Activated naive CD4-positive, alpha-beta T cell treated with anti-CD3 and anti-CD28 coated beads, Interleukin-2, amount 50 U/mL, for 72 hours (primary cell): ENCODE measurements around the gene CDH18. TPM values are rescaled to one million over a fixed set of nuclear protein-coding genes. Genes with fewer than 3 reads are reported as not detected.

Experiments
- ATAC-seq, 2 donors: fragments of 150-1000 bp; cut with Tn5 transposase; 2 replicates each; pipeline ENCODE4 v1.10.0; 2021; ENCODE audit warnings: mild to moderate bottlenecking in 2 of 2, moderate library complexity in 2 of 2
- DNase-seq, 2 donors: peaks; one replicate each; pipeline ENCODE4 v3.0.0; 2021 to 2022; ENCODE audit warnings: low spot score in 2 of 2
- H3K27ac Mint-ChIP-seq, 2 donors: one replicate each; pipeline ENCODE4 v1.8.0; 2022; ENCODE audit warnings: mild to moderate bottlenecking in 2 of 2, mixed read lengths in 2 of 2
- H3K36me3 Mint-ChIP-seq, 2 donors: one replicate each; pipeline ENCODE4 v1.8.0; 2022; ENCODE audit warnings: mixed read lengths in 2 of 2
- H3K9me3 Mint-ChIP-seq, 2 donors: one replicate each; pipeline ENCODE4 v1.8.0; 2022; ENCODE audit warnings: mixed read lengths in 2 of 2
- total RNA-seq, 2 donors: library from RNA; stranded (reverse); gene quantifications; one replicate each; pipeline ENCODE4 v1.2.3, GENCODE V29; 2022

CDH18 gene
- not detected for total RNA-seq

GRCh38 chr5:19987612-19988361 lies at the start of gene CDH18:
TSS of gene CDH18 (minus strand) at chr5:19988200. CDS start at chr5:19838986, 149,214 bp downstream.
- no peak within 1 kb of the TSS for H3K27ac Mint-ChIP-seq
- ATAC-seq (no peak), DNase-seq (no peak)
- H3K36me3 Mint-ChIP-seq, result no peaks in the 10 kb centered on the region
- H3K9me3 Mint-ChIP-seq, result peaks cover 3 to 18% of the 10 kb centered on the region in 2 donors

- Mint-ChIP-seq H3K9me3 (peaks cover 20 to 22% of the 10 kb centered on the region in 2 donors), H3K27ac (no peak overlapping the region), H3K36me3 (peaks cover 6 to 18% of the 10 kb centered on the region in 2 donors)
- ATAC-seq (no peak), DNase-seq (no peak)
Measured at GRCh38 chr5:20034717-20035116, 46.7 kb upstream of the CDH18 start.

- H3K9me3 Mint-ChIP-seq, result peaks cover 16 to 22% of the 10 kb centered on the region in 2 donors
- DNase-seq (no peak), ATAC-seq (no peak)
- H3K27ac Mint-ChIP-seq, result no peak overlapping the region
- H3K36me3 Mint-ChIP-seq, result peaks cover 6 to 18% of the 10 kb centered on the region in 2 donors
Measured at GRCh38 chr5:20033881-20034280, 45.9 kb upstream of the CDH18 start.

GRCh38 chr5:20032896-20033295 lies 44.9 kb upstream of the CDH18 start:
- DNase-seq (no peak), ATAC-seq (no peak)
- H3K9me3 Mint-ChIP-seq, result peaks cover 11 to 13% of the 10 kb centered on the region in 2 donors
- no peak overlapping the region for H3K27ac Mint-ChIP-seq
- peaks cover 6 to 10% of the 10 kb centered on the region in 2 donors for H3K36me3 Mint-ChIP-seq

DNA sequence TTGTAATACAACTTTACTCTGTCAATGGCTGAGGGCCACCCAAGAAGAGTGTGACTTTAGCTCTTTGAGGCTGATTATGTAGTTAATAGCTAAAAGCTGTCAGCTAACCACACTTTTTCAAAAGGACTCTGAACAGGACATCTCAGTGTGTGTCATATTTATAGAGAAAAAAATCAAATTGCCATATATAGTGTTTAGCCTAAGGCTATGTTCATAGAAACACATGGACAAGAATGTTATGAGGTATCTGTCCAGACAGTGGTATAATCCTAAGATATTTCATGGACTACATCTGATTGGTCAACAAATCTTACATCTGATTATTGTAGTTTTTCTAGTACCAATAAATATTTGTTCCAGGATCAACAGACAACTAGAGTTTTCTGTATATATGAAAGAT lies 42.1 kb upstream of the CDH18 start:
- H3K36me3 Mint-ChIP-seq, result no peaks in the 10 kb centered on the region
- DNase-seq, result no peak
- H3K27ac Mint-ChIP-seq, result no peak overlapping the region
- H3K9me3 Mint-ChIP-seq, result peaks cover 0 to 4% of the 10 kb centered on the region in 2 donors
- no peak for ATAC-seq

DNA sequence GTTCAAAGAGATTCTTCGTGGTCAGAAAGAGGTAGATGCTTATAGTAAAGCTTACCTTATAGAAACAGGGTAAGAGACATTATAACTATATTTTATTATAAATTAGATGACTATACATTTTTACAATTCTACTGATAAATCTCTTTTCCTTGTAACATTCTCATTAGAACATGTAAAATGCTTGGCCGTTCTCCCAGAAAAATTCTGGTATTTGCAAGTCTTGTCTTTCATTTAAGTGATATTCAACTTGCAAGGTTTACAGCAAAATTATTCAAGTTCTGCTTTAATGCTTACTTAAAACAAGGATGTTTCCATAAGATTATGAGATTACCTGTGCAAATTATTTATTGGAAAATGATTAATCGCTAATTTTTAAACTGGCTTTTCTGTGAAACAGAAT lies 41.3 kb upstream of the CDH18 start:
- DNase-seq (no peak), ATAC-seq (no peak)
- Mint-ChIP-seq H3K27ac (no peak overlapping the region), H3K36me3 (no peaks in the 10 kb centered on the region), H3K9me3 (peaks cover 0 to 7% of the 10 kb centered on the region in 2 donors)

DNA sequence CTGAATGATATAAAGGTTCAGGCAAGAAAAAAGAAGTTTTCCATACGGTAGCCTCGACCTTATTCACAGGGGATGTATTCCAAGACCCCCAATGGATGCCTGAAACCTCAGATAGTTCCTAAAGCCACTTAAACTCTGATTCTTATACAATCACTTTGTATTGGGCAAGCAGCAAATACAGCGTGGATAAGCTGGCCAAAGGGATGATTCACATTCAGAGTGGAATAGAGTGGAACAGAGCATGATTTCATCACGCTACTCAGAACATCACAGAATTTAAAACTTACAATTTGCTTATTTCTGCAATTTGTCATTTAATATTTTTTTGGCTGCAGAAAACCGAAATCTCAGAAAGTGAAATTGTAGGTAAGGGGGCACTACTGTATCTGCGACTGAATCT lies 40.5 kb upstream of the CDH18 start:
- DNase-seq, result no peak
- no peaks in the 10 kb centered on the region for H3K36me3 Mint-ChIP-seq
- no peak overlapping the region for H3K27ac Mint-ChIP-seq
- no peak for ATAC-seq
- peaks cover 0 to 11% of the 10 kb centered on the region in 2 donors for H3K9me3 Mint-ChIP-seq

DNA sequence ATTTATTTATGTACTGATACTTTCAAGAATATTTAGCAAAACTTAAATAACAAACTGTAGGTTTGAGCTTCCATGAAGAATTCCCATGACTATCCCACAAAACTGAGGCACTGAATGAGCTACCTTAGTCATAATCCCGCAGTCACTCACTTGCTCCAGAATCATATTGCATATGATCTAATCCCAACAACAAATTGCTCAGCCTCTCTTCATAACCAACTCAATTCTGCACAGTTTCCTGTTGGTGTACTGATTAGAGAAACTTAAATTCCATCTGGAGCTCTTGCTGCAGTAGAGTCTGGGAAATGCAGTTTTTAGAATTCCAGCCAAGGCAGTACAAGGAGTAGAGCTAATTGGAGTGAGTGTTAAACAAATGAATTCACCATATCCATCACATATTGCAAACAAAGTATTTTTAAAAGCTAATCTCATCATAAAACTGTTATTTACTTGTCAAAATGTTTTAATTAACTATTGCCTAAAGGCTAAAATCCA lies 35.7 kb upstream of the CDH18 start:
- peaks cover 9 to 28% of the 10 kb centered on the region in 2 donors for H3K9me3 Mint-ChIP-seq
- DNase-seq (no peak), ATAC-seq (no peak)
- peaks cover 7 to 8% of the 10 kb centered on the region in 2 donors for H3K36me3 Mint-ChIP-seq
- no peak overlapping the region for H3K27ac Mint-ChIP-seq

DNA sequence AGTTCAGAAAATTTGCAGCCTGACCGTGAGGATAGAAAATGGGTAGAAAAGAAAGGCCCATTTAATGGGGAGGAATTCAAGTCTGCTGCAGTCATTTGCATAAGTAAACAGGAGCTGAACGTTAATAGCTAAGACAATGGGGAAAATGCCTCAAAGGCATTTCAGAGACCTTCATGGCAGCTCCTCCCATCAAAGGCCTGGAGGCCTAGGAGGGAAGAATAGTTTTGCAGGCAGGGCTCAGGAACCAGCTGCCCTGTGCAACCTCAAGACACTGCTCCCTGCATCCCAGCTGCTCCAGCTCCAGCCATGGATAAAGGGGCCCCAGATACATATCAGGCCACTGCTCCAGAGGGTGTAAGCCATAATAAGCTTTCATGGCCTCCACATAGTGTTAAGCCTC lies 32.2 kb upstream of the CDH18 start:
- H3K9me3 Mint-ChIP-seq, result peaks cover 21 to 38% of the 10 kb centered on the region in 2 donors
- H3K27ac Mint-ChIP-seq, result no peak overlapping the region
- ATAC-seq, result no peak
- no peak for DNase-seq
- H3K36me3 Mint-ChIP-seq, result peaks cover 7 to 13% of the 10 kb centered on the region in 2 donors

- no peak for DNase-seq
- Mint-ChIP-seq H3K36me3 (peaks cover 7 to 13% of the 10 kb centered on the region in 2 donors), H3K9me3 (peaks cover 25 to 41% of the 10 kb centered on the region in 2 donors), H3K27ac (no peak overlapping the region)
- ATAC-seq, result no peak
Measured at GRCh38 chr5:20017021-20017420, 29.0 kb upstream of the CDH18 start.

- DNase-seq (no peak), ATAC-seq (no peak)
- Mint-ChIP-seq H3K9me3 (peaks cover 23 to 30% of the 10 kb centered on the region in 2 donors), H3K36me3 (no peaks in the 10 kb centered on the region), H3K27ac (no peak overlapping the region)
Measured at GRCh38 chr5:20000416-20000815, 12.4 kb upstream of the CDH18 start.

- Mint-ChIP-seq H3K9me3 (peaks cover 3 to 18% of the 10 kb centered on the region in 2 donors), H3K27ac (no peak overlapping the region), H3K36me3 (no peaks in the 10 kb centered on the region)
- ATAC-seq (no peak), DNase-seq (no peak)
Measured at GRCh38 chr5:19988457-19988856, 457 bp upstream of the CDH18 start.

DNA sequence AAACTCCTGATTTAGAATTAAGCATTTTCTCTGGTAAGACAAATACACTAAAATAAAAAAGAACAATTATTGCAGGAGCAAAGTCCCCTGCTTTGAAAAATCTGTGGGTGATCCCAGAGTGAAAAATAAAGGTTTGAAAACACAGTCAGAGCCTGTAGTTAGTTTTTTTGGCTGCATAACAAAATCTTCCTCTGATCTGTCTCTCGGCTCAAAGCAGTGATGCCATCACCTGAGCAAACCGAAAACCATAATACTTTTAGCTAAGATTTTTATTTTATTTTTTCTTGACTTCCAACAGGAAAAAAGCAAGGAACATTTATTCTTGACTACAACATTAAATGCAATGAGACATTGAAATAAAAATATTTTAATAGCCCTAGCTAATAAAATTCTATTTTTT lies 1.2 kb downstream of the CDH18 start:
- Mint-ChIP-seq H3K27ac (no peak overlapping the region), H3K36me3 (no peaks in the 10 kb centered on the region), H3K9me3 (peaks cover 3 to 18% of the 10 kb centered on the region in 2 donors)
- no peak for DNase-seq
- no peak for ATAC-seq

GRCh38 chr5:19986031-19986619 lies 1.9 kb downstream of the CDH18 start:
- H3K9me3 Mint-ChIP-seq, result peaks cover 4 to 18% of the 10 kb centered on the region in 2 donors
- no peak overlapping the region for H3K27ac Mint-ChIP-seq
- ATAC-seq (no peak), DNase-seq (no peak)
- no peaks in the 10 kb centered on the region for H3K36me3 Mint-ChIP-seq

DNA sequence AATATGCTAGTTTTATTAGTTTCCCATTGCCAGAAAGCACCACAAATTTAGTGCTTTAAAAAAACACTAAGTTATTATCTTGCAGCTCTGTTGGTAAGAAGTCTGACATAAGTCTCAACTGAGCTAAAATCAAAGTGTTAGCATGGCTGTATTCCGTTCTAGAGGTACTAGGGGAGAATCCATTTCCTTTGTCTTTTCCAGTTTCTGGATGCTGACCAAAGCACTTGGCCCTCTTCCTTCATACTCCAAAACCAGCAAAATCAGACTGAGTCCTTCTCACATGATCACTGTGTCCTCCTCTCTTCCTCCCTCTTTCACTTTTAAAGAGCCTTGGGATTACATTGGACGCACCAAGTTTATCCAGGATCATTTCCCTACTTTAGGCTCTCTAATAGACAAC lies 9.5 kb downstream of the CDH18 start:
- Mint-ChIP-seq H3K9me3 (peaks cover 14 to 26% of the 10 kb centered on the region in 2 donors), H3K27ac (no peak overlapping the region), H3K36me3 (no peaks in the 10 kb centered on the region)
- DNase-seq (no peak), ATAC-seq (no peak)

DNA sequence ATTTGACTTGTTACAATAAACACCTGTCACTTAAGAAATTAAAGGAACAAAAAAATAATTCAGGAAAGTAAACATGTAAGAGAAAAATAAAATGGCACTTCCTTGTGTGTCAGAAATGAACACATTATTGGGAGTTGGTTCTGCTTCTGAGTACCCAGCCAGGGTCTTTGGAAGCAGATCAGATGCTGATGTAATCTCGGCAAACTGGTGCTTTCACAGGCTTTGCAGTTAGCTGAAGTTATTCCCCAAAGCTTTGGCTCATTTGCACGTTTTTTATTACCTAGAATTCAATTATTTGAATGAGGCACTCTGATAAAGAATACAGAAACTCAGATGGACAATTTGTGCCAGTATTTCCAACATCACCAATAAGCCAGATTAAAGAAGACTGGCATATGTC lies 10.9 kb downstream of the CDH18 start:
- no peak overlapping the region for H3K27ac Mint-ChIP-seq
- no peak for ATAC-seq
- peaks cover 17 to 29% of the 10 kb centered on the region in 2 donors for H3K9me3 Mint-ChIP-seq
- DNase-seq, result no peak
- H3K36me3 Mint-ChIP-seq, result no peaks in the 10 kb centered on the region

- Mint-ChIP-seq H3K9me3 (peaks cover 18 to 30% of the 10 kb centered on the region in 2 donors), H3K27ac (no peak overlapping the region), H3K36me3 (no peaks in the 10 kb centered on the region)
- DNase-seq, result no peak
- no peak for ATAC-seq
Measured at GRCh38 chr5:19975795-19976194, 12.2 kb downstream of the CDH18 start.

DNA sequence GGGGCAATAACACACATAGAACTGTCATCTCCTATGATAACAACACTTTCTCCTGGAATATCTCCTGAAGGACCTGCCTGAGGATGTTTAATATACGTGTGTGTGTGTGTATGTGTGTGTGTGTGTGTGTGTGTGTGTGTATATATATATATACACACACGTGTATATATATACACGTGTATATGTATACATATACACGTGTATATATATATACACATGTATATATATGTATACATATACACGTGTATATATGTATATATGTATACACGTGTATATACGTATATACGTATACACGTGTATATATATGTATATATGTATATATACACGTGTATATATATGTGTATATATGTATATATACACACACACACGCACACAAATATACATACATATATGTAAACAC lies 27.5 kb downstream of the CDH18 start:
- Mint-ChIP-seq H3K36me3 (no peaks in the 10 kb centered on the region), H3K9me3 (peaks cover 17 to 19% of the 10 kb centered on the region in 2 donors), H3K27ac (no peak overlapping the region)
- ATAC-seq, result no peak
- DNase-seq, result no peak
